SK-N-SH treated with all-trans-retinoic acid at 6 μM for 48 hours (cell line): ENCODE measurements around the gene BEST1.

ENCODE experiments used
- ARNTL ChIP-seq: fragments of 450-650 bp; formaldehyde crosslinking; IDR thresholded peaks from 2 replicates; pipeline ENCODE4 v1.5.0; 2020; ENCODE audit warnings: low read depth, mild to moderate bottlenecking, moderate library complexity, borderline replicate concordance
- PPARA ChIP-seq: fragments of 250-450 bp; sonication (Bioruptor Pico); IDR thresholded peaks from 2 replicates; pipeline ENCODE4 v1.5.0; 2020; ENCODE audit warnings: mild to moderate bottlenecking, borderline replicate concordance
- ZFP30 ChIP-seq: fragments of 450-650 bp; formaldehyde crosslinking; IDR thresholded peaks from 2 replicates; pipeline ENCODE4 v1.5.0; 2022; ENCODE audit warnings: mild to moderate bottlenecking, moderate library complexity

GRCh38 chr11:61907282-61907681, 42.9 kb upstream of the BEST1 start:
- TF ChIP-seq PPARA (no peak), ARNTL (CRISPR knock-in tag) (no peak), ZFP30 (CRISPR knock-in tag) (no peak)
